ENCODE data around the gene LEMD1.

LEMD1 gene

GRCh38 chr1:205421798-205422197, at the start of gene LEMD1:
LEMD1 (minus strand) TSS chr1:205422056; CDS start chr1:205420536, 1,520 bp downstream.
- peak; percentile 48 for DNase-seq

GRCh38 chr1:205470131-205470530, 48.3 kb upstream of the LEMD1 start:
- no peak for DNase-seq

- no peak for DNase-seq
These were observed 44.9 kb upstream of the LEMD1 start for GRCh38 chr1:205466595-205467220.

GRCh38 chr1:205465392-205465791, 43.5 kb upstream of the LEMD1 start:
- no peak for DNase-seq

- no peak for DNase-seq
These were observed 37.1 kb upstream of the LEMD1 start for GRCh38 chr1:205458777-205459566.

GRCh38 chr1:205456868-205457745, 35.3 kb upstream of the LEMD1 start:
- DNase-seq = peak; percentile 72

- no peak for DNase-seq
These were observed 34.6 kb upstream of the LEMD1 start for GRCh38 chr1:205456383-205456867.

- DNase-seq = no peak
These were observed 33.9 kb upstream of the LEMD1 start, which contains the start of gene BLACAT1 for GRCh38 chr1:205455581-205456382. BLACAT1 (minus strand) TSS chr1:205456045.

- DNase-seq = no peak
These were observed 33.1 kb upstream of the LEMD1 start for GRCh38 chr1:205454903-205455335.

- DNase-seq = no peak
These were observed 31.6 kb upstream of the LEMD1 start for GRCh38 chr1:205453466-205453865.

GRCh38 chr1:205452933-205453332, 31.1 kb upstream of the LEMD1 start:
- no peak for DNase-seq

- no peak for DNase-seq
These were observed 30.5 kb upstream of the LEMD1 start for GRCh38 chr1:205452364-205452763.

- DNase-seq = no peak
These were observed 29.9 kb upstream of the LEMD1 start for GRCh38 chr1:205451759-205452164.

- DNase-seq = no peak
These were observed 29.3 kb upstream of the LEMD1 start for GRCh38 chr1:205451202-205451601.

GRCh38 chr1:205450448-205450847, 28.6 kb upstream of the LEMD1 start:
- no peak for DNase-seq

- DNase-seq = no peak
These were observed 28.0 kb upstream of the LEMD1 start for GRCh38 chr1:205449750-205450443.

- no peak for DNase-seq
These were observed 27.4 kb upstream of the LEMD1 start for GRCh38 chr1:205449254-205449749.

- no peak for DNase-seq
These were observed 26.8 kb upstream of the LEMD1 start for GRCh38 chr1:205448540-205449253.

GRCh38 chr1:205447457-205448341, 25.8 kb upstream of the LEMD1 start:
- no peak for DNase-seq

- DNase-seq = no peak
These were observed 25.0 kb upstream of the LEMD1 start for GRCh38 chr1:205446828-205447227.
